ENCODE results near the gene NT5C2. TPM values are rescaled to one million over a fixed set of nuclear protein-coding genes. Genes with fewer than 3 reads are reported as not detected.

The NT5C2 gene
- total and polyA plus RNA-seq, 2 of the 4 experiments (the other 2 are of a cell fraction) = 60.0 to 65.1 TPM

DNA sequence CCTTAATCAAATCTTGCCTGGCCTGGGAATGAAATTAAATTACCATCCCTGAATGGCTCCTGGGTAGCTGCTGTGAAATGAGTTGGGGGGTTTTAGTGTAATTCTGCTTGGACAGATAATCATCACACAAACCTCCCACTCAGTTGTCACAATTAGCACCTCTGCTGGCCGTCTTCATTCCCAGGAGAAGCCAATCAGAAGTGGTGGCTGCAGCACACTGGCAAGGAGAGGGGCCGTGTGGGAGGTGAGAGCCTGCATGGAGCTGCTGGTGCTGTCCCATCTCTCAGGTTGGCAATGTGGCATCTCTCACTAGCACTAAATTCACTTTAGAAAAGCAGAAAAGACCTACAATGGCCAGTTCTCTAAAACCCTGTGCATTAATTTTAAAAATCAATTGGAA lies 92.5 kb downstream of the NT5C2 start:
- Histone ChIP-seq H2AK5ac (ENCODE audit: low read depth, low read length) (no peak overlapping the region), H3K4ac (ENCODE audit: low read depth, low read length) (no peak overlapping the region), H3K56ac (ENCODE audit: extremely low read depth, insufficient read depth, low read length) (no peak overlapping the region), H4K8ac (ENCODE audit: low read depth in 2 of 2, low read length in 2 of 2) (no peak overlapping the region), H3K4me1 (ENCODE audit: control insufficient read depth, insufficient read depth, low read length) (no peaks in the 10 kb centered on the region), H4K20me1 (ENCODE audit: insufficient read depth, low read length) (no peaks in the 10 kb centered on the region), H2AK9ac (replicated peaks; ENCODE audit: low read depth, low read length, poor library complexity) (no peak overlapping the region), H2BK15ac (ENCODE audit: low read depth, low read length) (no peak overlapping the region), H3K9ac (ENCODE audit: low read depth, low read length) (no peak overlapping the region), H2BK120ac (ENCODE audit: low read depth, low read length) (no peak overlapping the region), H3K4me3 (ENCODE audit: insufficient read depth, low read depth, low read length) (no peak overlapping the region), H3K9me3 (ENCODE audit: control insufficient read depth, insufficient read depth, low read length) (no peaks in the 10 kb centered on the region), H3K9me1 (ENCODE audit: insufficient read depth, low read length) (no peaks in the 10 kb centered on the region; the same call in 1 of the 2 replicates), H3K27ac (ENCODE audit: insufficient read depth, low read length) (no peak overlapping the region), H3K79me1 (ENCODE audit: low read depth in 1 of 2, low read length in 2 of 2) (peaks cover 3 to 26% of the 10 kb centered on the region in 2 experiments; a peak in 3 of 4 replicates), H3K36me3 (ENCODE audit: control insufficient read depth, insufficient read depth, low read length) (peaks cover 33% of the 10 kb centered on the region), H4K5ac (ENCODE audit: low read depth, low read length) (no peak overlapping the region), H3K27me3 (ENCODE audit: control insufficient read depth, insufficient read depth, low read length) (no peaks in the 10 kb centered on the region), H2BK20ac (ENCODE audit: low read depth, low read length) (no peak overlapping the region), H2BK5ac (ENCODE audit: low read depth, low read length, poor library complexity, severe bottlenecking) (no peak overlapping the region), H2AFZ (replicated peaks; ENCODE audit: low read length, poor library complexity) (no peak overlapping the region), H3K4me2 (ENCODE audit: low read depth, low read length) (no peak overlapping the region), H4K91ac (ENCODE audit: insufficient read depth, low read depth, low read length) (no peak overlapping the region), H3K14ac (replicated peaks; ENCODE audit: low read depth, low read length) (no peak overlapping the region), H3K18ac (ENCODE audit: low read depth, low read length) (no peak overlapping the region), H3K23ac (ENCODE audit: low read depth, low read length) (no peak overlapping the region)
- intact Hi-C loops (cut with micrococcal nuclease) = no loop called here
- no peak for DNase-seq
- ATAC-seq (ENCODE audit: low read depth) = no peak
- WGBS, 2 experiments (ENCODE audit: extremely low coverage in 2 of 2, insufficient read length in 1 of 2) = no CpG with 5 or more reads among the region's 2 CpGs
- ChIA-PET CTCF (no interaction called here), POLR2A (ENCODE audit: unreplicated experiment) (no interaction called here)
- dilution Hi-C loops (cut with HindIII; ENCODE audit: low sequenced_read_pairs, unreplicated experiment) = no loop called here
- TF ChIP-seq NFE2L2 (IDR thresholded peaks at IDR 0.05; ENCODE audit: low read depth, low read length) (no peak), MXI1 (IDR thresholded peaks at IDR 0.05; ENCODE audit: borderline replicate concordance, low read depth, low read length) (no peak), ELK1 (IDR thresholded peaks at IDR 0.05; ENCODE audit: borderline replicate concordance, low read depth, low read length) (no peak), RFX5 (IDR thresholded peaks at IDR 0.05; ENCODE audit: low read depth, low read length) (no peak), SMC3 (IDR thresholded peaks at IDR 0.05; ENCODE audit: low read depth, low read length) (no peak), RAD21 (IDR thresholded peaks at IDR 0.05; ENCODE audit: low read length) (no peak), CHD1 (IDR thresholded peaks at IDR 0.05; ENCODE audit: low read depth, low read length) (no peak), BHLHE40 (IDR thresholded peaks at IDR 0.05; ENCODE audit: low read depth, low read length) (no peak)
- TF ChIP-seq, protein P1, sequence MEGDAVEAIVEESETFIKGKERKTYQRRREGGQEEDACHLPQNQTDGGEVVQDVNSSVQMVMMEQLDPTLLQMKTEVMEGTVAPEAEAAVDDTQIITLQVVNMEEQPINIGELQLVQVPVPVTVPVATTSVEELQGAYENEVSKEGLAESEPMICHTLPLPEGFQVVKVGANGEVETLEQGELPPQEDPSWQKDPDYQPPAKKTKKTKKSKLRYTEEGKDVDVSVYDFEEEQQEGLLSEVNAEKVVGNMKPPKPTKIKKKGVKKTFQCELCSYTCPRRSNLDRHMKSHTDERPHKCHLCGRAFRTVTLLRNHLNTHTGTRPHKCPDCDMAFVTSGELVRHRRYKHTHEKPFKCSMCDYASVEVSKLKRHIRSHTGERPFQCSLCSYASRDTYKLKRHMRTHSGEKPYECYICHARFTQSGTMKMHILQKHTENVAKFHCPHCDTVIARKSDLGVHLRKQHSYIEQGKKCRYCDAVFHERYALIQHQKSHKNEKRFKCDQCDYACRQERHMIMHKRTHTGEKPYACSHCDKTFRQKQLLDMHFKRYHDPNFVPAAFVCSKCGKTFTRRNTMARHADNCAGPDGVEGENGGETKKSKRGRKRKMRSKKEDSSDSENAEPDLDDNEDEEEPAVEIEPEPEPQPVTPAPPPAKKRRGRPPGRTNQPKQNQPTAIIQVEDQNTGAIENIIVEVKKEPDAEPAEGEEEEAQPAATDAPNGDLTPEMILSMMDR (conservative IDR thresholded peaks at IDR 0.05; ENCODE audit: low read depth, low read length) = no peak
- no TSS peak for BruUV-seq (replicated peaks)
- in situ Hi-C loops (cut with MboI; ENCODE audit: low sequenced_read_pairs) = no loop called here

Measured in IMR-90 (cell line).